B cell (primary cell): ENCODE data around the gene L3MBTL4.
"Not testable (repeated sequence)": the region's sequence is repeated elsewhere in the genome, so short reads cannot be mapped to it uniquely, and the experiment has no call there.

Source experiments
- CTCF ChIP-seq: fragments of 200-600 bp; IDR thresholded peaks from one replicate; pipeline ENCODE4 v1.8.0; 2022; ENCODE audit warnings: antibody characterized with exemption, mild to moderate bottlenecking
- EZH2 ChIP-seq: IDR thresholded peaks from 2 replicates; pipeline ENCODE4 v1.6.1; 2012; ENCODE audit warnings: borderline replicate concordance, low read depth, mild to moderate bottlenecking, moderate library complexity, low read length; ENCODE audit not compliant: insufficient read depth, poor library complexity, severe bottlenecking

GRCh38 chr18:6259324-6259723 lies 155.4 kb downstream of the L3MBTL4 start:
- not testable (repeated sequence) for TF ChIP-seq CTCF, EZH2
